ENCODE results near the gene CLDN5. TPM values are rescaled to one million over a fixed set of nuclear protein-coding genes. Genes with fewer than 3 reads are reported as not detected.

Gene CLDN5
- total RNA-seq = 1.7 TPM
- 1 to 10 TPM in 3 of 4 donors, under 1 TPM in 1; 0.84 to 2.3 (median 1.7) TPM for polyA plus RNA-seq

GRCh38 chr22:19524170-19525115 is at the start of gene CLDN5:
Gene CLDN5, minus strand, starts transcription at chr22:19524410. Its CDS starts 155 bp downstream, at chr22:19524255.
- H3K9me3 ChIP-seq (ENCODE audit: control insufficient read depth in 2 of 2, low read length in 2 of 2) = no peaks in the 10 kb centered on the region
- ATAC-seq (ENCODE audit: low read depth in 2 of 2) (no peak), DNase-seq (peak in 1 of 3 donors; percentile 53)
- H3K27ac ChIP-seq (ENCODE audit: insufficient read depth, low read length, poor library complexity, severe bottlenecking) = no peak within 1 kb of the TSS
- Mint-ChIP-seq H3K36me3 (no peaks in the 10 kb centered on the region), H3K27me3 (peaks cover 21% of the 10 kb centered on the region), H3K4me1 (peaks cover 0 to 17% (median 3%) of the 10 kb centered on the region in 4 donors), H3K27ac (no peak within 1 kb of the TSS), H3K9me3 (no peaks in the 10 kb centered on the region), H3K4me3 (peak within 1 kb of the TSS in 2 of 4 donors; percentile 66 to 84)
- H3K4me1 ChIP-seq (ENCODE audit: control insufficient read depth, insufficient read depth, low read length, poor library complexity, severe bottlenecking) = peaks cover 18% of the 10 kb centered on the region
- H3K27me3 ChIP-seq (ENCODE audit: control insufficient read depth, insufficient read depth, low read length) = no peaks in the 10 kb centered on the region
- H3K4me3 ChIP-seq (ENCODE audit: low read depth, low read length) = no peak within 1 kb of the TSS
- no peaks in the 10 kb centered on the region for H3K36me3 ChIP-seq (ENCODE audit: control insufficient read depth, insufficient read depth, low read length)

- no peaks in the 10 kb centered on the region for H3K9me3 ChIP-seq (ENCODE audit: control insufficient read depth in 2 of 2, low read length in 2 of 2)
- peaks cover 9% of the 10 kb centered on the region for H3K4me1 ChIP-seq (ENCODE audit: control insufficient read depth, insufficient read depth, low read length, poor library complexity, severe bottlenecking)
- H3K27me3 Mint-ChIP-seq = no peaks in the 10 kb centered on the region
- peaks cover 6 to 36% (median 10%) of the 10 kb centered on the region in 4 donors for H3K4me1 Mint-ChIP-seq
- H3K9me3 Mint-ChIP-seq = no peaks in the 10 kb centered on the region
- no peaks in the 10 kb centered on the region for H3K36me3 Mint-ChIP-seq
- DNase-seq (no peak), ATAC-seq (ENCODE audit: low read depth in 2 of 2) (no peak)
- H3K4me3 ChIP-seq (ENCODE audit: low read depth, low read length) = no peak overlapping the region
- no peak overlapping the region for H3K4me3 Mint-ChIP-seq
- no peaks in the 10 kb centered on the region for H3K27me3 ChIP-seq (ENCODE audit: control insufficient read depth, insufficient read depth, low read length)
- no peak overlapping the region for H3K27ac ChIP-seq (ENCODE audit: insufficient read depth, low read length, poor library complexity, severe bottlenecking)
- no peaks in the 10 kb centered on the region for H3K36me3 ChIP-seq (ENCODE audit: control insufficient read depth, insufficient read depth, low read length)
- peak overlapping the region in 1 of 3 donors; percentile 20 for H3K27ac Mint-ChIP-seq
These were observed 47.8 kb upstream of the CLDN5 start for GRCh38 chr22:19571995-19572394.

- Histone ChIP-seq H3K27ac (ENCODE audit: insufficient read depth, low read length, poor library complexity, severe bottlenecking) (no peak overlapping the region), H3K4me3 (ENCODE audit: low read depth, low read length) (no peak overlapping the region), H3K9me3 (ENCODE audit: control insufficient read depth in 2 of 2, low read length in 2 of 2) (no peaks in the 10 kb centered on the region), H3K4me1 (ENCODE audit: control insufficient read depth, insufficient read depth, low read length, poor library complexity, severe bottlenecking) (peaks cover 2% of the 10 kb centered on the region), H3K27me3 (ENCODE audit: control insufficient read depth, insufficient read depth, low read length) (no peaks in the 10 kb centered on the region), H3K36me3 (ENCODE audit: control insufficient read depth, insufficient read depth, low read length) (no peaks in the 10 kb centered on the region)
- H3K4me3 Mint-ChIP-seq = no peak overlapping the region
- H3K4me1 Mint-ChIP-seq = peaks cover 0 to 29% (median 5%) of the 10 kb centered on the region in 4 donors
- H3K9me3 Mint-ChIP-seq = no peaks in the 10 kb centered on the region
- H3K36me3 Mint-ChIP-seq = no peaks in the 10 kb centered on the region
- H3K27ac Mint-ChIP-seq = peak overlapping the region; percentile 3 to 84 (median 48)
- no peaks in the 10 kb centered on the region for H3K27me3 Mint-ChIP-seq
- no peak for ATAC-seq (ENCODE audit: low read depth in 2 of 2)
- DNase-seq = no peak
These were observed 47.1 kb upstream of the CLDN5 start for GRCh38 chr22:19571207-19571795.

- no peak overlapping the region for H3K4me3 ChIP-seq (ENCODE audit: low read depth, low read length)
- peaks cover 0 to 34% (median 8%) of the 10 kb centered on the region in 4 donors for H3K4me1 Mint-ChIP-seq
- no peaks in the 10 kb centered on the region for H3K9me3 Mint-ChIP-seq
- DNase-seq (no peak), ATAC-seq (ENCODE audit: low read depth in 2 of 2) (no peak)
- H3K36me3 ChIP-seq (ENCODE audit: control insufficient read depth, insufficient read depth, low read length) = no peaks in the 10 kb centered on the region
- H3K36me3 Mint-ChIP-seq = no peaks in the 10 kb centered on the region
- H3K27ac ChIP-seq (ENCODE audit: insufficient read depth, low read length, poor library complexity, severe bottlenecking) = no peak overlapping the region
- no peaks in the 10 kb centered on the region for H3K9me3 ChIP-seq (ENCODE audit: control insufficient read depth in 2 of 2, low read length in 2 of 2)
- no peak overlapping the region for H3K4me3 Mint-ChIP-seq
- no peaks in the 10 kb centered on the region for H3K27me3 Mint-ChIP-seq
- no peaks in the 10 kb centered on the region for H3K27me3 ChIP-seq (ENCODE audit: control insufficient read depth, insufficient read depth, low read length)
- H3K4me1 ChIP-seq (ENCODE audit: control insufficient read depth, insufficient read depth, low read length, poor library complexity, severe bottlenecking) = no peaks in the 10 kb centered on the region
- H3K27ac Mint-ChIP-seq = no peak overlapping the region
These were observed 45.8 kb upstream of the CLDN5 start for GRCh38 chr22:19569976-19570375.

- Mint-ChIP-seq H3K27ac (peak overlapping the region in 1 of 3 donors; percentile 67), H3K4me3 (no peak overlapping the region)
These were observed 45.0 kb upstream of the CLDN5 start for GRCh38 chr22:19569276-19569640.

GRCh38 chr22:19568337-19569275 is 44.4 kb upstream of the CLDN5 start:
- Histone ChIP-seq H3K27ac (ENCODE audit: insufficient read depth, low read length, poor library complexity, severe bottlenecking) (no peak overlapping the region), H3K9me3 (ENCODE audit: control insufficient read depth in 2 of 2, low read length in 2 of 2) (no peaks in the 10 kb centered on the region), H3K4me1 (ENCODE audit: control insufficient read depth, insufficient read depth, low read length, poor library complexity, severe bottlenecking) (no peaks in the 10 kb centered on the region), H3K4me3 (ENCODE audit: low read depth, low read length) (no peak overlapping the region), H3K27me3 (ENCODE audit: control insufficient read depth, insufficient read depth, low read length) (no peaks in the 10 kb centered on the region), H3K36me3 (ENCODE audit: control insufficient read depth, insufficient read depth, low read length) (no peaks in the 10 kb centered on the region)
- Mint-ChIP-seq H3K4me1 (peaks cover 0 to 31% (median 7%) of the 10 kb centered on the region in 4 donors), H3K4me3 (no peak overlapping the region), H3K27ac (peak overlapping the region; percentile 6 to 78 (median 8)), H3K9me3 (no peaks in the 10 kb centered on the region), H3K27me3 (no peaks in the 10 kb centered on the region), H3K36me3 (peaks cover 4% of the 10 kb centered on the region)
- DNase-seq (peak in 1 of 3 donors; percentile 45), ATAC-seq (ENCODE audit: low read depth in 2 of 2) (no peak)

More at GRCh38 chr22:19569276-19569640, 45.0 kb upstream of the CLDN5 start:
- Mint-ChIP-seq H3K9me3 (no peaks in the 10 kb centered on the region), H3K27me3 (no peaks in the 10 kb centered on the region), H3K4me1 (peaks cover 0 to 34% (median 8%) of the 10 kb centered on the region in 4 donors), H3K36me3 (peaks cover 4% of the 10 kb centered on the region)
- H3K4me1 ChIP-seq (ENCODE audit: control insufficient read depth, insufficient read depth, low read length, poor library complexity, severe bottlenecking) = no peaks in the 10 kb centered on the region
- ATAC-seq (ENCODE audit: low read depth in 2 of 2) (no peak), DNase-seq (no peak)
- no peaks in the 10 kb centered on the region for H3K9me3 ChIP-seq (ENCODE audit: control insufficient read depth in 2 of 2, low read length in 2 of 2)
- no peak overlapping the region for H3K27ac ChIP-seq (ENCODE audit: insufficient read depth, low read length, poor library complexity, severe bottlenecking)
- H3K27me3 ChIP-seq (ENCODE audit: control insufficient read depth, insufficient read depth, low read length) = no peaks in the 10 kb centered on the region
- H3K36me3 ChIP-seq (ENCODE audit: control insufficient read depth, insufficient read depth, low read length) = no peaks in the 10 kb centered on the region
- H3K4me3 ChIP-seq (ENCODE audit: low read depth, low read length) = no peak overlapping the region

Measured in CD4-positive, CD25-positive, alpha-beta regulatory T cell (primary cell).